HG03159 (cell line): ENCODE measurements around the gene METTL6.
"Not testable (repeated sequence)": the region's sequence is repeated elsewhere in the genome, so short reads cannot be mapped to it uniquely, and the experiment has no call there.

Source experiments
- ATAC-seq: cut with Tn5 transposase; IDR thresholded peaks from one replicate; pipeline ENCODE4 v1.9.1; 2021; ENCODE audit warnings: mild to moderate bottlenecking, moderate library complexity; ENCODE audit not compliant: unreplicated experiment

Gene METTL6

DNA sequence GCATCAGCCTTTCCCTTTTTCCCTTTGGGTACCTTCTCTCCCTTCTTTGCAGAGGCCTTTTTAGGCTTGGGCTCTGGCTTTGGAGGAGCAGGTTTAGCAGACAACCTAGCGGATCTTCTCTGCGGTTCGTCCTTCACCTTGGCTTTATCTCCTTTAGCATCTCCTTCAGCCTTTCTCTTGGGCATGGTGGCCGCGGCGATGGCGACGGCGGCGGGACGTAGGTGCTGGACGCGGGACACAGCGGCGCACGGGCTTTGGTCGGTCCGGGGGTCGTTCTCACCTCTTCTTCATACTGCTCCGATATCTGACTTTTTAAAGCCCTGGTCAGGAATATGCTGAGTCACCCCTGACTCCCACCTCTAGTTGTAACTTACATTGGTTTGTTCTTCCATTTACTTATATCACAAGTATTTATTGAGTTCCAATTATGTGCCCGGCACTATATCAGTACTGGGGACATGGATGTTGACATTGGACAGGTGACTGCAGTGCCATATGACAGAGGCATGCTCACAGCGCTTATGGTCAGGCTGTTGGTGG lies 51.8 kb downstream of the METTL6 start:
- ATAC-seq: no peak

DNA sequence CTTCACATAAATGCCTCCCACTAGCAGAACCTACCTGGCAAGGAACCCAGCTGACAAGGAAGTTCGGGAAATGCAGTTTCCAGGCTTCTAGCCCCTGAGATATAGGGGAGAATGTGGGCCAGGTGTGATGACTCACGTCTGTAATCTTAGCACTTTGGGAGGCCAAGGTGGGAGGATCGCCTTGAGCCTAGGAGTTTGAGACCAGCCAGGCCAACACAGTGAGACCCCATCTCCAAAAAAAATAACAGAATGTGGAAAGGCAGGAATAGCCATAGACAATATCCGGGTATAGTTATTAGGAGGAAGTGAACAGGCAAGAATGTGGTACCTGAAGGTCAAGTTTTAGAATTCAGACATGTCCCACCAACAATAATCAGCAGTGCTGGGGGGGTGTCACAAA lies 54.4 kb downstream of the METTL6 start:
- ATAC-seq: no peak

DNA sequence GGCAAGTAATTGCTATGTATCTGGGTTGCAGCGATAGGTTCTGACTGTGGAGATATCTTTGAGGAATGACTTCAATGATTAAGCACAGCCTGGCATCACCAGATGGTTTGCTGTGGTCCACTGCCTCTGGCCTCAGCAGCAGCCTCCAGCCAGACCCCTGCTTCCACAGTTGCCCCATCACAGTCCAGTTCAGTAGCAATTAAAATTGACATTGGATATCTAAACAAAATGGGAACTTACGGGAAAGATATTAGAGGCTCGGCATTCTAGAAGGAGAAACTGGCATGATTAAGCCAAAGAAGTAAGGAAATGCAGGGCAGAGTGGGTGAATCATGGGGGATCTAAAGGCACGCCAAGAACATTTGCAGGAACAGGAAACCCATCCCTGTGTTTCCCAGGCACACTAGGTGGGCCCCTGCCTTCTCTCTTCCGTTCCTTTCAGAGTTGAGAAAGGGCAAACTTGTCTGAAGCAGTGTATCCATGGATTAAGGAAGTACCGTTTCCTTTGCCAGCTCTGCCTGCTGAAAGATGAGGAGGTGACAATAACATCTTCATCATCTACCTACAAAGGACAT lies 58.7 kb downstream of the METTL6 start:
- ATAC-seq: no peak

- no peak for ATAC-seq
Measured at GRCh38 chr3:15367059-15367458, 60.3 kb downstream of the METTL6 start.

- not testable (repeated sequence) for ATAC-seq
Measured at GRCh38 chr3:15364078-15364477, 63.3 kb downstream of the METTL6 start.

DNA sequence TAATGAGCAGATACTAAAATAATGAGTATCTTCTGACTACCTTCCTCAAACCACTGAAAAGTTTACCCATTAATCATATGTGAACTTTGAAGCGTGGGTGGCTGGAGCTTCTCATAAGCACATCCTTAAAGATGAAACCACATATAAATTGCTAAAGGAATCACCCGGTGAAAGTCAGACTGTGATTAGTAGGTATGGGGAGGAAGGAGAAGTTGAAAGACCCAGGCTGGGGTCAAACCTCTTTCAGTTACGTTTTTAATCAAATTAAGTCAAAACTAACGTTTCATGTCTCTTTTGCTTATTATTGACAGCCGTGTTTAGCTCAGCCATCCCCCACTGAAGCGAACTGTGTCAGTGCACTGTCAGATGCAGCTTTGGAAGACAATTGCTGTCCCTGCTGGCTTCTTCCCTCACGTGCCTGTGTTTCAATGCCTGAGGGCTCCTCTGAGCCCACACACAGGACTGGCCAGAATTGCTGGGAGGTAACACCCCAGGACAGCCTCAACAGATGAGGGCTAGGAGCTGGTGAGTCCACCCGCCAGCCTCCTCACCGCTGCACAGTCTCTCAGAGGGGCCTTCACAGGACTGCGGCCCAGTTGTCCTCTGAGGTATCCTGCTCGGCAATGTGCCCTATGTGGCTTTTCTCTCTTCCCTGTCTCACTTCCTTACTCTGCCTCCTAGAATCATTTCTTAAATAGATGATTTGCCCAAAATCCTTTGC lies 65.7 kb downstream of the METTL6 start:
- ATAC-seq: peak; percentile 77

DNA sequence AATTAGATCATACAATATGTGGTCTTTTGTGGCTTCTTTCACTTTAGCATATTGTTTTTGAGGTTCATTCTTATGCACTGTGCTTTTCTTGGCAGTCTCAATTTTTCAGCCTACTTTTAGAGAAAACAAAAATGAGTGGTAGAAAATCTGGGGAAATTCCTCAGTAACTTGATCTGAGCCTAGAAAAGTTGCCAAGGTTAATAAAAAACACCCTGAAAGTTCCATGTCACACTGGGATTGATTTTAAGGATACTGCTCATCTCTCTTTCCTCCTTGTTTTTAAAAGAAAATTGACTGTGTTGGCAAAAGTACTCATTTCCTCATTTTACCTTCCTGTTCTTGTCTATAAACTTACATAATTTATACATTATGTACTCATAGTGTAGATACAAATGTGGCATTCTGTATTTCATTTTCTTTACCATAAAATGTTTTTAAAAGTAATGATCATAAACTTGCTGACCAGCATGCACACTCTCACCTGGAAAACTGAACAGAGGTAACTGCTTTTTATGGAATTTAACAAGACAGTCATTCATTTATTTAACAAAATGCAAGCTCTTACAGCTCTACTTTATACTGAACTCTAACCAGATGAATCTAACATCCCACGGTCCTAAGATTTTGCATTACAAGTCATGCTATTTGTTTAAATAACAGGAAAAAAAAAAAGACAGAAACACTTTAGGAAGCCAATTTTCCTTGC lies 66.4 kb downstream of the METTL6 start:
- peak; percentile 6 for ATAC-seq
